ENCODE data around the gene FXYD1.
"Not testable (repeated sequence)": the region's sequence is repeated elsewhere in the genome, so short reads cannot be mapped to it uniquely, and the experiment has no call there.

FXYD1 gene

DNA sequence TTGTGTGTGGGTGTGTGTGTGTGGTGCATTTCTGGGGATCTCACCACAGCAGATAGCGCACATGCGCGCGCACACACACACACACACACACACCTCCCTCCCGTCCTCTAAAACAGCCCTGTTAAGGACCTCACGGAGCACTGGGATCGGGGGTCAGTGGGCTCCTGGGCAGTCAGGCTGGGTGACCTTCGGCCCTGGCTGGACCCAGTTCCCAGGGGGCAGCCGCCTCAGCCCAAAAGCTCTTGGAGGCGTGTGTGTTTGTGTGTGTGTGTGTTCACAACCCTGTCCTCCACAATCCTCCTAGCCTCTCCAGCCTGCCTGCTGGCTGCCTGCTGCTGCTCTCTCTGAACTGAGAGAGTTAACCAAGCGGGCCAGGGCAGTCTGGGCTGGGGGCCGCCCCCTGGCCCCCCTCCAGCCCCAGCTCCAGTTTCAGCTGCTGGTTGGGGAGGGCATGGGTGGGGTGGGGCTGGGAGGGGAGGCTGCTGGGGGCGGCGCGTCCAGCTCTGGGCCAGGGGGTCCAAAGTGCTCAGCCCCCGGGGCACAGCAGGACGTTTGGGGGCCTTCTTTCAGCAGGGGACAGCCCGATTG is at the start of gene FXYD1:
Gene FXYD1, plus strand, starts transcription at position 520 of the 588 bp plus-strand sequence. CDS start 1,256 bp downstream, outside the sequence.
- no peak for DNase-seq (ENCODE audit: low read depth in 3 of 3)

DNA sequence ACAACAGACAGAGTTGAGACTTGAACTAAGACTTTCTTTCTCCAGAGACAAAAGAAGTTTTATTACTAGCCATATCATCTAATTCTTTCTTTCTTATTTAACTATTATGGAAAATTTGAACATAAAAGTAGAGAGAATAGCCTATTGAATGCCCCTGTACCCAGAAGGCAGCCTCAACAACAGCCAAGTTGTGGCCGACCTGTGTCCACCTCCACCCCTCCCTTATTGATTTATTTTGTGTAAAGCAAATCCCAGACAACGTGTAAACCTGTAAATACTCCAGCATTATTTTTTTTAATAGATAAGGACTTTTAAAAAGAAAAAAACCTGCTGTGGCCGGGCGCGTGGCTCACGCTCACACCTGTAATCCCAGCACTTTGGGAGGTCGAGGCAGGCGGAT is 49.1 kb upstream of the FXYD1 start:
- DNase-seq (ENCODE audit: low read depth in 3 of 3): no peak

DNA sequence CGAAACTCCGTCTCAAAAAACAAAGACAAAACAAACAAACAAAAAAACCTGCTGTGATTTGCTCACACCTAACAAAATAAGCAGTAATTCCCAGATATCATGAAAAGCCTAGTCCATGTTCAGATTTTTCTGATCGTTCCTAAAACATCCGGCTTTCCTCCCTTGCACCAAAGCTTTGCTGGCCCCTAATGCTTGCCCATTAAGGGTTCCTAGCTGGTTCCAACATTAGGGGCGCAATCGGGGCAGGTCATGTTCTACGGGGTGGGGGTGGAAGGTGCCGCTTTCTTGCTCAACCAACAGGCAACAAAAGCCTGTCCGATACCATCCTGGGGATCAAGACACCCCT is 48.5 kb upstream of the FXYD1 start:
- DNase-seq (ENCODE audit: low read depth in 3 of 3): no peak

DNA sequence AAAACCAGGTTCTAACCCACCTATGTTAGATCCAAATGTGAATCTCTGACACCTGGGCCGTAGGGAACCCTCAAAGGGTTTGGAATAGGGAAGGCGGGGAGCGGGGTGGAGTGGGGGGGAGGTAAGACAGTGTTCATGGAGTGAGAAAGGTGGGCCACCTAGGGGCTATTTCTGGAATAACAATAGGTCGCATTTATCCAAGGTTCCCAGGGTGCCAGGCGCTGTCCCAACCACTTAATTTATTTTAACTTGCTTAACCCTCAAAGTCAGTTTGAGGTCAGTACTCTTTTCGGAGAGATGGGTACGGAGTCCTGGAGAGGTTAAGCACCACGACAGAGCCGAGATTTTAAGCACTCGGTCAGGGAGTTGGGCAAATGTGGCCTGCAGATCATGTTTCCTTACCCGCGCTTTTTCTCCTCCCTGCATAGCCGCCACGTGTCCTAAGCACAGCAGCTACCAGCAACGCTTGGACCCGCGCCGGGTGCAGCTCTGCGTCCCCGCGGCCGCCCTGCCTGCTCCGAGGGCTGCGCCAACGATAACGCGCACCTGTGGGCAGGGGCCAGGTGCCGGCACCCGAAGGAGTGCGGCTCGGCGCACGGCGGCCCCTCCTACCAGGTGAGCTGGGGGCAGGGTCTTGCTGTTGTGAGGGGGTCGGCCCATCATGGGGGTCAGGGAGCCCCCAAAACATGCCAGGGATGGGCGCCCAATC is 48.0 kb upstream of the FXYD1 start:
- no peak for DNase-seq (ENCODE audit: low read depth in 3 of 3)

DNA sequence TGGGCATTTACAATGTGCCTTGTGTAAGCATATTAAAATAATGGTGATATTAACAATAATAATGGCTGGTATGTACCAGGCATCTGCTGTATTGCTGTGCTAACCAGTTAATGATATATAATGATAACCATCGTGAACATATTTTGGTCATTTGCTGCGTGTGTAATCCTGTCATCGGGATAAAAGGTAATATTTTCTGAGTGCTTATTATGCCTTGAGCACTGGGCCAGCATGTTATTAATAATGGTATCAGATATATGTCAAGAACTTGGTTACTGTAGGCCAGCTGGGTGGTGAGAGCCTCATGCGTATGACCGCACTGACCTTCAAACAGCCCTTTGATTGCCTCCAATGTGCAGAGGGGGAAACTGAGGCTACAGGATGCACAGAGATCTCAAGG is 45.2 kb upstream of the FXYD1 start:
- DNase-seq (ENCODE audit: low read depth in 3 of 3): no peak

DNA sequence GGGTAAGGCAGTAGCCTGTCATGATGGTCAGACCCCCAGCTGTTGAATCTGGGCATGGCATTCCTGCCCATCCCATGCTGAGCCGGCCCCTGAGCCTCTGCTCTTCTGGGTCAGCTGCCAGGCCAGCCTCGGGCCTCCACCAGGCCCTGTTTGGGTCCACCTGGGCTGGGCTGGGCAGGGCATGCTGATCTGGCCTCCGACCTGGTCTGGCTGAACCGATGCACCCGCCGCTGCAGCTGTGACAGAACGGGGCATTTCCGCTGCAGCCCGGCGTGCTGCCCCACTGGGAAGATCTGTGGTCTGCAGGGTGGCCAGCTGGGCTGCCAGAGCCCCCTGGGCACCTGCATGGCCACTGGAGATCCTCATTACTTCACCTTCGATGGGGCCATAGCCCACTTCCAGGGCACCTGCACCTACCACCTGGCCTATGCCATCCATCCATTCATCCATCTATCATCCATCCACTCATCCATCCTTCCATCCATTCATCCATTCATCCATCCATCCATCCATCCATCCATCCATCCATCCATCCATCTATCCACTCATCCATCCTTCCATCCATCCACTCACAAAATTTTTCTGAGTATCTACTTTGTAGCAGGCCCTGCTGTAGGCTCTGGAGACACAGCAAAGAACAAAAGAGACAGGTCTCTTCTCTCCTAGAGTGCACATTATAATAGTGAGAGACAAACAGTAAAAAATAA is 44.5 kb upstream of the FXYD1 start:
- no peak for DNase-seq (ENCODE audit: low read depth in 3 of 3)

DNA sequence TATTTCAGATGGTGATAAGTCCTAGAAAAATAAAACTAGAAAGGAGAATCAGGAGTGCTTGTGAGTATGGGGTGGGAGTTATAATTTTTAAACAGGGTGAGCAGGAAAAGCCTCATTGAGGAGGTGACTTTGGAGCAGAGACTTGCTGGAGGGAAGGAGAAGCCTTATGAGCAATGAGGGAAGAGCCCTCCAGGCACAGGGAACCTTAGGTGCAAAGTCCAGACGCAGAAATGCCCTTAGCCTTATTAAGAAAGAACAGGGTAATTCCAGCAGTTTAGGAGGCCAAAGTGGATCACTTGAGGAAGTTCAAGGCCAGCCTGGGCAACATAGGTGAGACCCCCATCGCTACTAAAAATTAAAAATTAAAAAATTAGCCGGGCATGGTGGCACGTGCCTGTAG is 44.0 kb upstream of the FXYD1 start:
- DNase-seq (ENCODE audit: low read depth in 3 of 3): no peak

DNA sequence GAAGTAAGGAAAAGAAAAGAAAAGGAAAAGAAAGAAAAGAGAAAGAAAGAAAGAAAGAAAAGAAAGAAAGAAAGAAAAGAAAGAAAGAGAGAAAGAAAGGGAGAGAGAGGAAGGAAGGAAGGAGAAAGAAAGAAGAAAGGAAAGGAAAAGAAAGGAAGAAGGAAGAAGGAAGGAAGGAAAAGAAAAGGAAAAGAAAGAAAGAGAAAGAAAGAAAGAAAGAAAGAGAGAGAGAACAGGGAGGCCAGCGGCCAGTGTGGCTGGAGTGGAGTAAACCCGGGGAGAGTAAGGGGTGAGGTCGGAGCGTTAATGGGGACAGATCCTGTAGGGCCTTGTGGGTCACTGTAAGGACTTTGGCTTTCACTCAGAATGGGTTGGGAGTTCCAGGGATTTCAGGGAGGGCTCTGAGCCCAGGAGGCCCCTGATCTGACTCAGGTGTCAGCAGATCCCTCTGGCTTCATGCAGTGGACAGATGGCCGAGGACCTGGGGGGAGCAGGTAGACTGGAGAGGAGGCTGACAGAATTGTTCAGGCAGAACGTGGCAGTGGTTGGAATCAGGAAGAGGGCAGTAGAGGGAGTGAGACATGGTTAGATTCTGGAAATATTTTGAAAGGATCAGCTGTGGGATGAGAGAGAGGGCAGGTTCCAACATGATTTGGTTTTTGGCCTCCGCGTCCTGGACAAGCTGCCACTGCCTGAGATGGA is 42.8 kb upstream of the FXYD1 start:
- no peak for DNase-seq (ENCODE audit: low read depth in 3 of 3)

DNA sequence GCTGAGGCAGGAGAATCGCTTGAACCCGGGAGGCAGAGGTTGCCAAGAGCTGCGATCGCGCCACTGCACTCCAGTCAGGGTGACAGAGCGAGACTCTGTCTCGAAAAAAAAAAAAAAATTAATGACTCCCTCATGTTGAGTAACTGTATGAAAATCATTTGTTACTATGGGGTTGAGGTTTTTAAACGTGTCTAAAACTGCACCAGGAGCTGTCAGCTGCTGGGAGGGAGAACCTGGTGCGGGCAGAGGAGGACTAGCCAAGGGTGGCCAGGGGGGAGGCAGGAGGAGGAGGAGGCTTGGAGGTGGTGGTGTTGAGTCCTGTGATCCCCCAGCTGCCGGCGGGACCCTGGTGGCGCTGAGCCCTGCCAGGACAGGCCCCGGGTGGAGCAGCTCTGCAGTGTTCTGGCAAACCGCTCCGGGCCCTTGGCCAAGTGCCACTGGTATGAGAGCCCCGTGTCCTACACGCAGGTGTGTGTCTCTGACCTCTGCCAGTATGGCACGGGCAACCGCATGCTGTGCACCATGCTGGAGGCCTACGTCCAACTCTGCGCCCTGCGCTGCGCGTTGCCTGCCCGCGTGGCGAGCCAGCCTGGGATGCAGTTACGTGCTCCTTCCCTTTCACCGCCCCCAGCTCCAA is 40.1 kb upstream of the FXYD1 start:
- no peak for DNase-seq (ENCODE audit: low read depth in 3 of 3)

DNA sequence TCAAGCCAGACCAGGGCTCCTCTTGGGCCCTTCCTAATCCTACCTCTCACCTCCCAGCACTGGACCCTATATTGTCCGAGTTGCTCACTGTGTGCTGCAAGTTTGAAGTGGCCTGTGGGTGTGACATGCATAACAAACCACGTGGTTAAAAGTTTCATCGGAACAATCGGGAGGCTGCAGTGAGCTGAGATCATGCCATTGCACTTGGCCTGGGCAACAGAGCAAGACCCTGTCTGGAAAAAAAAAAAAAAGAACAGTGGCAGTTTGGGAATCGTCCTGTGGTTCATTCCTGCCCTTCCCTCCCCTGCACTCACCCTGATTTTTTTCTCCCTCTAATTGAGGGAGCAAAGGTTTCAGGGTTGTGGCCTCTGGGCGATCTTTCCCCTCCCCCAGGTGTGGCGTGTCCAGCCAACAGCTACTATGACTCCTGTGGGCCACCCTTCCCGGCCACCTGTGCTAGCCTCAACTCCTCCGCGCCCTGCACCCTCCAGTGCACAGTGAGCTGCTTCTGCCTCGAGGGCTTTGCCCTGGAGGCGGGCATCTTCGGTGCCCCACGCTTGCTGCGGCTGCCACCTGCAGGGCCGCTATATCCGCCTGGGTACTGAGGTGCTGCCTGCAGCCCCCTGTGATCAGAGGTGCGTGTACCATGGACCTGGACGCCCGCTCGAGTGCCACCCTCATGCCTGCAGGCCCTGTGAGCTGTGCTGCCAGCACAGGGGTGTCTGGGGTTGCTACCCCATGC is 39.3 kb upstream of the FXYD1 start:
- DNase-seq (ENCODE audit: low read depth in 3 of 3): no peak

DNA sequence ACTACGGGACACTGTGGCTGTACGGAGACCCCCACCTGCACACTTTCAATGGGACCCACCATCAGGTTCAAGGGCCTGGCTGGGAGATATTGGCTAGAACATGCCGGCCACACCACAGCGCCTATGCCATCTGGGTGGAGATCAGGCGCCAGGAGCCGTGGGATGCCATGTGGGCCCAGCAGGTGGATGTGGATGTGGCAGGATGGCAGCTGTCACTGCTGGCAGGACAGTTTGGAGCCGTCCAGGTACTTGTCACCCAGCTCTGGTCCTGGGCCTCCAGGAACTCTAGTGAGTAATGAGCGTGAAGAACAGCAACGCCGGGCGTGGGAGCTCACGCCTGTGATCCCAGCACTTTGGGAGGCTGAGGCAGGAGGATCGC is 38.7 kb upstream of the FXYD1 start:
- no peak for DNase-seq (ENCODE audit: low read depth in 3 of 3)

DNA sequence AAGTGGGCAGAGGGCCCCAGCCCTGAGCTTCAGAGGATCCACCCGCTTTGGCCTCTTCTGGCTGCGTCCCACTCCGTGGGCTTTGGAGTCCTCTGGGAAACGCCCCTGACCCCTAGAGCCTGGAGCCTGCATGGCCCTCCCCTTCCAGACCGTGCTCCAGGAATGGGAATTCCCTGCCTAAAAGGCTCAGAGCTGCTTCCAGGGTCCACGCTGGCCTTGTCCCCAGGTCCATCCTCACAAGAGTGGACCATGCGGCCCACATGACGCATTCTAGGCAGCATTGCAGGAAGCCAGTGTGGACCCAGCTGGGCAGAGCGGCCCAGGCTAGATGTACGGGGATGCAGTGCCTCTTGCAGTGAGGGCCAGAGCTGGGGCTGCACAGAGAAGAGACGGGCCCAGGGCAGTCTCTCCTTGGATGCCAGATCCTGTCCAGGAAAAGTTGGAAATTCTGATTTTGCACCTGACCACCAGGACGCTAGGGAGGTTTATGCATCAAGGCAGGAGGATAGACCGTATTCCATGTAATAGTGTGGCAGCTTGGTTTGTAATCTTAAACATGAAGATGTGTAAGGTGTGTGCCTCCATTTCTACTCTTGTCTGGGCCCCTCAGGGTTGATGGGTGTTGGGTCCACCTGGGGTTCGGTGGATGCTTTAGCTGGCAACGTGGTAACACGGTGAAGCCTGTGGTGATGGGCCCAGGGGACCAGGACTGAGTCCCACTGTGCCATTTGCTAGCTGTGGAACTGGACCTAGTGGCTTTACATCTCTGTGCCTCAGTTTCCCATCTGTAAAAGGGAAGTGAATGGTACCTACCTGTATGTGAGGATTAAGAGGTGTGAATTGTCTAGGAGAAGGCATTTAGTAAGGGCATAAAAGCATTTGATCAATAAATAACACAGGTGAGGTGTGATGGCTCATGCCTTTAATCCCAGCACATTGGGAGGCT is 37.8 kb upstream of the FXYD1 start:
- no peak for DNase-seq (ENCODE audit: low read depth in 3 of 3)

DNA sequence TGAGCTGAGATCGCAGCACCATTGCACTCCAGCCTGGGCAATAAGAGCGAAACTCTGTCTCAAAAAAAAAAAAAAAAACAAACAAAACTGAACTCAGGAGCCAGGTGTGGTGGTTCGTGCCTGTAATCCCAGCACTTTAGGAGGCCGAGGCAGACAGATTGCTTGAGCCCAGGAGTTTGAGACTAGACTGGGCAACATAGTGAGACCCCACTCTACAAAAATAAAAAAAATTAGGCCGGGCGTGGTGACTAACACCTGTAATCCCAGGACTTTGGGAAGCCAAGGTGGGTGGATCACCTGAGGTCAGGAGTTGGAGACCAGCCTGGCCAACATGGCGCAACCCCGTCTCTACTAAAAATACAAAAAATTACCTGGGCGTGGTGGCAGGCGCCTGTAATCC is 36.7 kb upstream of the FXYD1 start:
- DNase-seq (ENCODE audit: low read depth in 3 of 3): not testable (repeated sequence)

DNA sequence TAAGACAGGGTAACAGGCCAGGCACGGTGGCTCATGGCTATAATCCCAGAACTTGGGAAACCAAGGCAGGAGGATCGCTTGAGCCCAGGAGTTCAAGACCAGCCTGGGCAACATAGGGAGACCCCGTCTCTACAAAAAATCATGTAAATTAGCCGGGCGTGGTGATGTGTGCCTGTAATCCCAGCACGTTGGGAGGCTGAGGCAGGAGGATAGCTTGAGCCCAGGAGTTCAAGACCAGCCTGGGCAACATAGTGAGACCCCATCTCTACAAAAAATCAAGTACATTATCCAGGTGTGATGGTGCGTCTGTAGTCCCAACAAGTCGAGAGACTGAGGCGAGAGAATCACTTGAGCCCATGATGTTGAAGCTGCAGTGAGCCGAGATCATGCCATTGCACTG is 35.0 kb upstream of the FXYD1 start:
- DNase-seq (ENCODE audit: low read depth in 3 of 3): not testable (repeated sequence)

DNA sequence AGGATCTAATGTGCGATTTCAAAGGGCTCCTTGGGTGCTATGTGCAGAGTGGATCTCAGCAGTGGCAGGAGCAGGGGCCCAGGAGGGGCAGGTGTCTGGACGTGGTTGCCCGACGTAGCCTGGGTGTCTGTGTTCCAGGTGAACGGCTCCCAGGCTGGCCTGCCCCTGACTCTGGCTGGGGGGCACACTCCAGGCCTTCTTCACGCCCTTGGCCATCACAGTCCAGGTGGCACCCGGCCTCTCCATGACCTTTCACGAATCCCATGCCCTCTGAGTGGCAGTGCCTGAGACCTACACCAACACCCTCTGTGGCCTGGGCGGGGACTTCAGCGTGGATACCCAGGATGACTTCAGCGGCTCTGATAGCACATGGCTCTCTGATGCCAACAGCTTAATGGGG is 34.3 kb upstream of the FXYD1 start:
- DNase-seq (ENCODE audit: low read depth in 3 of 3): no peak

DNA sequence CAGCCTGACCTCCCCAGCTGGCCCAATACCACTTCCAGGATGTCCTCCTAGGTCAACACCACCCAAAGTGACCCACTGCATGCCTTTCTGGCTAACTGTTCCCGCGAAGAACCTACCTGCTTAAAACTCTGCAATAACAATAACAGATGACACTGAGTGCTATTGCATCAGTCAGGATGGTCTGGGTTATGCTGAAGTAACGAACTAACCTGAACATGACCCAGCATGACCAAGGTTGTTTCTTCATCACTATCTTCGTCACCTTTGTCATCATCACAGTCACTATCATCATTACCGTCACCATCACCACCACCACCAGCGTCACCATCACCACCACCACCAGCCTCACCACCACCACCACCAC is 33.6 kb upstream of the FXYD1 start:
- no peak for DNase-seq (ENCODE audit: low read depth in 3 of 3)

DNA sequence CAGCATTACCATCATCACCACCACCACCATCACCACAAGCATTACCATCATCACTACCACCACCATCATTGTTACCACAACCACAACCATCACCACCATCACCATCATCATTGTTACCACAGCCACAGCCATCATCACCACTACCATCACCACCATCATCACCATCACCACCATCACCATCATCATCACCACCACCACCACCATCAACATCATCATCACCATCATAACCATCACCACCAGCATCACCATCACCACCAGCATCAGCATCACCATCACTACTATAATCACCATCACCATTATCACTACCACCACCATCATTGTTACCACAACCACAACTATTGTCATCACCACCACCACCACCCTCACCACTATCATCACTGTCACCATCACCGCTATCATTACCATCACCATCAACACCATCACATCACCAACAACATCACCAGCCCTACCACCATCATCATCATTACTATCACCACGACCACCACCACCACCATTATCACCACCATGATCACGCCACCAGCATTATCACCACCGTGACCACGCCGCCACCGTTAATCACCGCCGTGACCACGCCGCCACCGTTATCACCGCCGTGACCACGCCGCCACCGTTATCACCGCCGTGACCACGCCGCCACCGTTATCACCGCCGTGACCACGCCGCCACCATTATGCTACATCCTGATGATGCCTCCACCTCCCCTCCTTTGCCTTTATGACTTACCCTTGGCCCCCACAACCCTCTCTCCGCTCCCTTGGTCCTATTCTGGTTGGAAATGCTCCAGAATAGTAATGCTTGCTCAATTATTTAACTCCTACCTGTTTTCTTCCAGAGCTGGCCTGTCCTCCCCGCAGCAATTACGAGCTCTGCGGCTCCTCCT is 33.0 kb upstream of the FXYD1 start:
- no peak for DNase-seq (ENCODE audit: low read depth in 3 of 3)

DNA sequence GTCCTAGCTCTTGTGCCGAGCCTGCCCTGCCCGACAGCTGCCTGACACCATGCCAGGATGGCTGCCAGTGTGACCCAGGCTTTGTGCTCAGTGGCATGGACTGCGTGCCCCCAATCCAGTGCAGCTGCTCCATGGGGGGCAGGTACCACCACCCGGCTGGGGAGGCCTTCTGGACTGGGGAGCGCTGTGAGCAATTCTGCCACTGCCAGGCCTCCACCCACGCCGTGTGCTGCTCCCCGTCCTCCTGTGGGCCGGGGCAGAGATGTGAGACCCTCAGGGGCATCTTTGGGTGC is 32.4 kb upstream of the FXYD1 start:
- DNase-seq (ENCODE audit: low read depth in 3 of 3): no peak

DNA sequence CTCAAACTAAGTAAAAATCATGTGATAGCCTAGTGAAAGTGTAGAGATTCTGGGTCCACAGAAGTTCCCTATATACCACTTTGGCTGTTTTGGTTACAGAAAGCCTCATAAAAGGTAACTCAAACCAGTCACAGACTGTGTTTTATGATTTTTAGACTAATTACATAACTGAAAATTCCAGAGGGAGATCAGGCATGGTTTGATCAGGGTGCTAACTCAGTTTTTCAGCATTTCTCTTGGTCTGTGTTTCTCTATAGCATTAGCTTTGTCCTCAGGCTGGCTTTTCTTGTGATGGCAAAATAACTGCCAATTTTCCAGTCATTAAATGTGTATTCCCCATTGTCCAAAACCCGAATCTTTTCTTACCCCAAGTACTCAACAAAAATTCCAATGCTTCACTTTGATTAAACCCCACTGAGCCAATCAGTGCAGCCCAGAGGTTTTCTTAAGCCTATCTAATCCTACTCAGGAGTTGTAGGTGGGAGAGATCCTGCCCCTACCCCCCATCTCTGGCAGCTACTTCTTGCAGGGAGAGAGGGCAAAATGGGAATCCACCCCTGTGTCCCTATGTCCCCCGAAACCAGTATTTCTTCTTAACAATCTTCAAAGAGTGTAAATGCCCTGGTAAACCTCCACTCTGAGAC is 31.6 kb upstream of the FXYD1 start:
- no peak for DNase-seq (ENCODE audit: low read depth in 3 of 3)
